WTC11 (cell line): ENCODE results near the gene CEP295NL. TPM values are rescaled to one million over a fixed set of nuclear protein-coding genes. Genes with fewer than 3 reads are reported as not detected.
A peak's percentile ranks its signal among the peaks of the same experiment; 100 is the strongest.

ENCODE experiments used
- ELF4 ChIP-seq: sonication (generic); formaldehyde crosslinking; IDR thresholded peaks from 2 replicates; pipeline ENCODE4 v1.8.1; 2022; ENCODE audit warnings: low read depth, mild to moderate bottlenecking, moderate library complexity, missing genetic modification reagents
- GABPB1 ChIP-seq: sonication (generic); formaldehyde crosslinking; IDR thresholded peaks from 2 replicates; pipeline ENCODE4 v1.8.1; 2023; ENCODE audit warnings: mild to moderate bottlenecking, missing genetic modification reagents
- MXD4 ChIP-seq: fragments of 250-450 bp; sonication (Bioruptor Pico); IDR thresholded peaks from 2 replicates; pipeline ENCODE4 v1.8.0; 2021; ENCODE audit warnings: mild to moderate bottlenecking, moderate library complexity, borderline replicate concordance
- SMAD4 ChIP-seq: sonication (generic); formaldehyde crosslinking; IDR thresholded peaks from 2 replicates; pipeline ENCODE4 v1.8.0; 2022; ENCODE audit warnings: mild to moderate bottlenecking, missing genetic modification reagents
- TEAD1 ChIP-seq: sonication (generic); formaldehyde crosslinking; IDR thresholded peaks from 2 replicates; pipeline ENCODE4 v1.8.0; 2022; ENCODE audit warnings: mild to moderate bottlenecking, missing genetic modification reagents
- ZBTB21 ChIP-seq: sonication (generic); formaldehyde crosslinking; IDR thresholded peaks from 2 replicates; pipeline ENCODE4 v1.8.1; 2023; ENCODE audit warnings: mild to moderate bottlenecking, missing genetic modification reagents, borderline replicate concordance
- ZNF121 ChIP-seq: sonication (generic); formaldehyde crosslinking; IDR thresholded peaks from 2 replicates; pipeline ENCODE4 v1.8.0; 2023; ENCODE audit warnings: missing genetic modification reagents
- ZNF317 ChIP-seq: sonication (generic); formaldehyde crosslinking; IDR thresholded peaks from 2 replicates; pipeline ENCODE4 v1.8.1; 2023; ENCODE audit warnings: low read depth, mild to moderate bottlenecking, moderate library complexity, missing genetic modification reagents, borderline replicate concordance
- ZNF423 ChIP-seq: fragments of 250-450 bp; sonication (Bioruptor Pico); IDR thresholded peaks from 2 replicates; pipeline ENCODE4 v2.1.2; 2022; ENCODE audit warnings: mild to moderate bottlenecking, moderate library complexity
- total RNA-seq: library from RNA; stranded (reverse); gene quantifications from 3 replicates; pipeline ENCODE4 v1.2.3, GENCODE V29; 2021
- TF ChIP-seq, protein P1 (sequence below): sonication (generic); formaldehyde crosslinking; IDR thresholded peaks from 2 replicates; pipeline ENCODE4 v1.8.0; 2022; ENCODE audit warnings: mild to moderate bottlenecking, missing genetic modification reagents
- TF ChIP-seq, protein P2 (sequence below): fragments of 250-450 bp; sonication (Bioruptor Pico); IDR thresholded peaks from 2 replicates; pipeline ENCODE4 v1.9.0; 2021; ENCODE audit warnings: mild to moderate bottlenecking, borderline replicate concordance
- TF ChIP-seq, protein P3 (sequence below): sonication (generic); formaldehyde crosslinking; IDR thresholded peaks from 2 replicates; pipeline ENCODE4 v1.8.0; 2022; ENCODE audit warnings: mild to moderate bottlenecking, missing genetic modification reagents
- TF ChIP-seq, protein P4 (sequence below): sonication (generic); formaldehyde crosslinking; conservative IDR thresholded peaks from 2 replicates; pipeline ENCODE4 v1.8.1; 2023; ENCODE audit warnings: mild to moderate bottlenecking, low read depth, missing genetic modification reagents, moderate library complexity
- TF ChIP-seq, protein P5 (sequence below): sonication (generic); formaldehyde crosslinking; IDR thresholded peaks from 2 replicates; pipeline ENCODE4 v1.8.1; 2022; ENCODE audit warnings: missing genetic modification reagents, borderline replicate concordance
- TF ChIP-seq, protein P6 (sequence below): fragments of 250-450 bp; sonication (Bioruptor Pico); IDR thresholded peaks from 2 replicates; pipeline ENCODE4 v1.9.0; 2021; ENCODE audit warnings: mild to moderate bottlenecking
- TF ChIP-seq, protein P7 (sequence below): sonication (generic); formaldehyde crosslinking; IDR thresholded peaks from 2 replicates; pipeline ENCODE4 v1.8.0; 2022; ENCODE audit warnings: mild to moderate bottlenecking, missing genetic modification reagents
- TF ChIP-seq, protein P8 (sequence below): fragments of 200-600 bp; IDR thresholded peaks from 2 replicates; pipeline ENCODE4 v1.8.0; 2022; ENCODE audit warnings: antibody characterized with exemption
- TF ChIP-seq, protein P9 (sequence below): fragments of 250-450 bp; sonication (Bioruptor Pico); conservative IDR thresholded peaks from 2 replicates; pipeline ENCODE4 v1.9.0; 2021; ENCODE audit warnings: mild to moderate bottlenecking

CEP295NL gene
- total RNA-seq, 1 experiment from 2014 or later = 0.61 TPM

DNA sequence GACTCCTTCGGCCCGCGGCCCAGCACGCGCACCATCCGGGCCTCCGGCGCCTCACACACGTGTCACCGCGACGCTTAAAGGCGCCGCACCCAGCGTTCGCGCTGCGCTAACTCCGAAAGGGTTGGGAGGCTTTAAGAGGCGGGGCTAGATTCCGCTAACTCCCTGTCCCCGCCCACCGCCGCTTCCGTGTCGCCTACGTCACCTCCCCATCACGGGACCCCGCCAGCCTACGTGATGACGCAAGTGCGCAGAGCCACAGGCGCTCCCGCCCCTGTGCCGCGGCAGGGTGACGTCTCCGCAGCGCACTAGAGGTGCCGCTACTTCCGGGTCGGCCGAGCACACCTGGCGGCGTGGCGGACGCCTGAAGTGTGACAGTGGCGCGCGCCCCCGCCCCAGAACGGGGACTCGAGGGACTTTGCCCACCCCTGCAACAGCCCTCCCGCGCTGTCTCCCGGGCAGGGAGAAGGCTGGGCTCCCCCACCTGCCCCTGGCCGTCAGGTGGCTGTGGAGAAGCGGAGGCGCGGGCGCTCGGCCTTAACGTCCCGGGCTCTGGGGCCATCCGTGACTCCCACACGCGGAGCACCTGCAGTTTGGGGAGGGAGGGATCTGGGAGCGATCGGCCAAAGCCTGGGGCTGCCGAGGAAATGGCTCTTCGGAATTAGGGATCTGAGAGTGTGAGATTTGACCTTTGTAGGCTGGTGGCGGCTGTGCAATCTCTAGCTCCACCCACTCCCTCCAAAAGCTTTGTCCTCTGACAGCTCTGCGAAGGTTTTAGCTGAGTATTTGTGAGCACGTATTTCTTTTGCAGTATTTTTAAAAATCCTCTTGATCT is 62.0 kb downstream of the CEP295NL start, which contains the start of gene USP36 (continued):
- TF ChIP-seq ZNF121 (CRISPR knock-in tag) (no peak), GABPB1 (CRISPR knock-in tag) (peak; percentile 95), ELF4 (CRISPR knock-in tag) (peak; percentile 22; the same call in 1 of the 2 replicates), ZNF317 (CRISPR knock-in tag) (no peak), MXD4 (CRISPR knock-in tag) (no peak), ZBTB21 (peak; percentile 99), ZNF423 (peak; percentile 17; the same call in 1 of the 2 replicates), TEAD1 (CRISPR knock-in tag) (peak; percentile 85), SMAD4 (CRISPR knock-in tag) (no peak)
- TF ChIP-seq, protein P1, sequence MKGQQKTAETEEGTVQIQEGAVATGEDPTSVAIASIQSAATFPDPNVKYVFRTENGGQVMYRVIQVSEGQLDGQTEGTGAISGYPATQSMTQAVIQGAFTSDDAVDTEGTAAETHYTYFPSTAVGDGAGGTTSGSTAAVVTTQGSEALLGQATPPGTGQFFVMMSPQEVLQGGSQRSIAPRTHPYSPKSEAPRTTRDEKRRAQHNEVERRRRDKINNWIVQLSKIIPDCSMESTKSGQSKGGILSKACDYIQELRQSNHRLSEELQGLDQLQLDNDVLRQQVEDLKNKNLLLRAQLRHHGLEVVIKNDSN = peak; percentile 87
- TF ChIP-seq, protein P2, sequence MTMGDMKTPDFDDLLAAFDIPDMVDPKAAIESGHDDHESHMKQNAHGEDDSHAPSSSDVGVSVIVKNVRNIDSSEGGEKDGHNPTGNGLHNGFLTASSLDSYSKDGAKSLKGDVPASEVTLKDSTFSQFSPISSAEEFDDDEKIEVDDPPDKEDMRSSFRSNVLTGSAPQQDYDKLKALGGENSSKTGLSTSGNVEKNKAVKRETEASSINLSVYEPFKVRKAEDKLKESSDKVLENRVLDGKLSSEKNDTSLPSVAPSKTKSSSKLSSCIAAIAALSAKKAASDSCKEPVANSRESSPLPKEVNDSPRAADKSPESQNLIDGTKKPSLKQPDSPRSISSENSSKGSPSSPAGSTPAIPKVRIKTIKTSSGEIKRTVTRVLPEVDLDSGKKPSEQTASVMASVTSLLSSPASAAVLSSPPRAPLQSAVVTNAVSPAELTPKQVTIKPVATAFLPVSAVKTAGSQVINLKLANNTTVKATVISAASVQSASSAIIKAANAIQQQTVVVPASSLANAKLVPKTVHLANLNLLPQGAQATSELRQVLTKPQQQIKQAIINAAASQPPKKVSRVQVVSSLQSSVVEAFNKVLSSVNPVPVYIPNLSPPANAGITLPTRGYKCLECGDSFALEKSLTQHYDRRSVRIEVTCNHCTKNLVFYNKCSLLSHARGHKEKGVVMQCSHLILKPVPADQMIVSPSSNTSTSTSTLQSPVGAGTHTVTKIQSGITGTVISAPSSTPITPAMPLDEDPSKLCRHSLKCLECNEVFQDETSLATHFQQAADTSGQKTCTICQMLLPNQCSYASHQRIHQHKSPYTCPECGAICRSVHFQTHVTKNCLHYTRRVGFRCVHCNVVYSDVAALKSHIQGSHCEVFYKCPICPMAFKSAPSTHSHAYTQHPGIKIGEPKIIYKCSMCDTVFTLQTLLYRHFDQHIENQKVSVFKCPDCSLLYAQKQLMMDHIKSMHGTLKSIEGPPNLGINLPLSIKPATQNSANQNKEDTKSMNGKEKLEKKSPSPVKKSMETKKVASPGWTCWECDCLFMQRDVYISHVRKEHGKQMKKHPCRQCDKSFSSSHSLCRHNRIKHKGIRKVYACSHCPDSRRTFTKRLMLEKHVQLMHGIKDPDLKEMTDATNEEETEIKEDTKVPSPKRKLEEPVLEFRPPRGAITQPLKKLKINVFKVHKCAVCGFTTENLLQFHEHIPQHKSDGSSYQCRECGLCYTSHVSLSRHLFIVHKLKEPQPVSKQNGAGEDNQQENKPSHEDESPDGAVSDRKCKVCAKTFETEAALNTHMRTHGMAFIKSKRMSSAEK (CRISPR knock-in tag) = no peak
- TF ChIP-seq, protein P3, sequence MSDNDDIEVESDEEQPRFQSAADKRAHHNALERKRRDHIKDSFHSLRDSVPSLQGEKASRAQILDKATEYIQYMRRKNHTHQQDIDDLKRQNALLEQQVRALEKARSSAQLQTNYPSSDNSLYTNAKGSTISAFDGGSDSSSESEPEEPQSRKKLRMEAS (CRISPR knock-in tag) = peak; percentile 94
- TF ChIP-seq, protein P4, sequence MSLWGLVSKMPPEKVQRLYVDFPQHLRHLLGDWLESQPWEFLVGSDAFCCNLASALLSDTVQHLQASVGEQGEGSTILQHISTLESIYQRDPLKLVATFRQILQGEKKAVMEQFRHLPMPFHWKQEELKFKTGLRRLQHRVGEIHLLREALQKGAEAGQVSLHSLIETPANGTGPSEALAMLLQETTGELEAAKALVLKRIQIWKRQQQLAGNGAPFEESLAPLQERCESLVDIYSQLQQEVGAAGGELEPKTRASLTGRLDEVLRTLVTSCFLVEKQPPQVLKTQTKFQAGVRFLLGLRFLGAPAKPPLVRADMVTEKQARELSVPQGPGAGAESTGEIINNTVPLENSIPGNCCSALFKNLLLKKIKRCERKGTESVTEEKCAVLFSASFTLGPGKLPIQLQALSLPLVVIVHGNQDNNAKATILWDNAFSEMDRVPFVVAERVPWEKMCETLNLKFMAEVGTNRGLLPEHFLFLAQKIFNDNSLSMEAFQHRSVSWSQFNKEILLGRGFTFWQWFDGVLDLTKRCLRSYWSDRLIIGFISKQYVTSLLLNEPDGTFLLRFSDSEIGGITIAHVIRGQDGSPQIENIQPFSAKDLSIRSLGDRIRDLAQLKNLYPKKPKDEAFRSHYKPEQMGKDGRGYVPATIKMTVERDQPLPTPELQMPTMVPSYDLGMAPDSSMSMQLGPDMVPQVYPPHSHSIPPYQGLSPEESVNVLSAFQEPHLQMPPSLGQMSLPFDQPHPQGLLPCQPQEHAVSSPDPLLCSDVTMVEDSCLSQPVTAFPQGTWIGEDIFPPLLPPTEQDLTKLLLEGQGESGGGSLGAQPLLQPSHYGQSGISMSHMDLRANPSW (CRISPR knock-in tag) = no peak
- TF ChIP-seq, protein P5, sequence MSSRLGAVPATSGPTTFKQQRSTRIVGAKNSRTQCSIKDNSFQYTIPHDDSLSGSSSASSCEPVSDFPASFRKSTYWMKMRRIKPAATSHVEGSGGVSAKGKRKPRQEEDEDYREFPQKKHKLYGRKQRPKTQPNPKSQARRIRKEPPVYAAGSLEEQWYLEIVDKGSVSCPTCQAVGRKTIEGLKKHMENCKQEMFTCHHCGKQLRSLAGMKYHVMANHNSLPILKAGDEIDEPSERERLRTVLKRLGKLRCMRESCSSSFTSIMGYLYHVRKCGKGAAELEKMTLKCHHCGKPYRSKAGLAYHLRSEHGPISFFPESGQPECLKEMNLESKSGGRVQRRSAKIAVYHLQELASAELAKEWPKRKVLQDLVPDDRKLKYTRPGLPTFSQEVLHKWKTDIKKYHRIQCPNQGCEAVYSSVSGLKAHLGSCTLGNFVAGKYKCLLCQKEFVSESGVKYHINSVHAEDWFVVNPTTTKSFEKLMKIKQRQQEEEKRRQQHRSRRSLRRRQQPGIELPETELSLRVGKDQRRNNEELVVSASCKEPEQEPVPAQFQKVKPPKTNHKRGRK = no peak
- TF ChIP-seq, protein P6, sequence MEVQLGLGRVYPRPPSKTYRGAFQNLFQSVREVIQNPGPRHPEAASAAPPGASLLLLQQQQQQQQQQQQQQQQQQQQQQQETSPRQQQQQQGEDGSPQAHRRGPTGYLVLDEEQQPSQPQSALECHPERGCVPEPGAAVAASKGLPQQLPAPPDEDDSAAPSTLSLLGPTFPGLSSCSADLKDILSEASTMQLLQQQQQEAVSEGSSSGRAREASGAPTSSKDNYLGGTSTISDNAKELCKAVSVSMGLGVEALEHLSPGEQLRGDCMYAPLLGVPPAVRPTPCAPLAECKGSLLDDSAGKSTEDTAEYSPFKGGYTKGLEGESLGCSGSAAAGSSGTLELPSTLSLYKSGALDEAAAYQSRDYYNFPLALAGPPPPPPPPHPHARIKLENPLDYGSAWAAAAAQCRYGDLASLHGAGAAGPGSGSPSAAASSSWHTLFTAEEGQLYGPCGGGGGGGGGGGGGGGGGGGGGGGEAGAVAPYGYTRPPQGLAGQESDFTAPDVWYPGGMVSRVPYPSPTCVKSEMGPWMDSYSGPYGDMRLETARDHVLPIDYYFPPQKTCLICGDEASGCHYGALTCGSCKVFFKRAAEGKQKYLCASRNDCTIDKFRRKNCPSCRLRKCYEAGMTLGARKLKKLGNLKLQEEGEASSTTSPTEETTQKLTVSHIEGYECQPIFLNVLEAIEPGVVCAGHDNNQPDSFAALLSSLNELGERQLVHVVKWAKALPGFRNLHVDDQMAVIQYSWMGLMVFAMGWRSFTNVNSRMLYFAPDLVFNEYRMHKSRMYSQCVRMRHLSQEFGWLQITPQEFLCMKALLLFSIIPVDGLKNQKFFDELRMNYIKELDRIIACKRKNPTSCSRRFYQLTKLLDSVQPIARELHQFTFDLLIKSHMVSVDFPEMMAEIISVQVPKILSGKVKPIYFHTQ (CRISPR knock-in tag) = no peak
- TF ChIP-seq, protein P7, sequence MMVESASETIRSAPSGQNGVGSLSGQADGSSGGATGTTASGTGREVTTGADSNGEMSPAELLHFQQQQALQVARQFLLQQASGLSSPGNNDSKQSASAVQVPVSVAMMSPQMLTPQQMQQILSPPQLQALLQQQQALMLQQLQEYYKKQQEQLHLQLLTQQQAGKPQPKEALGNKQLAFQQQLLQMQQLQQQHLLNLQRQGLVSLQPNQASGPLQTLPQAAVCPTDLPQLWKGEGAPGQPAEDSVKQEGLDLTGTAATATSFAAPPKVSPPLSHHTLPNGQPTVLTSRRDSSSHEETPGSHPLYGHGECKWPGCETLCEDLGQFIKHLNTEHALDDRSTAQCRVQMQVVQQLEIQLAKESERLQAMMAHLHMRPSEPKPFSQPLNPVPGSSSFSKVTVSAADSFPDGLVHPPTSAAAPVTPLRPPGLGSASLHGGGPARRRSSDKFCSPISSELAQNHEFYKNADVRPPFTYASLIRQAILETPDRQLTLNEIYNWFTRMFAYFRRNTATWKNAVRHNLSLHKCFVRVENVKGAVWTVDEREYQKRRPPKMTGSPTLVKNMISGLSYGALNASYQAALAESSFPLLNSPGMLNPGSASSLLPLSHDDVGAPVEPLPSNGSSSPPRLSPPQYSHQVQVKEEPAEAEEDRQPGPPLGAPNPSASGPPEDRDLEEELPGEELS (CRISPR knock-in tag) = peak; percentile 31; the same call in 1 of the 2 replicates
- TF ChIP-seq, protein P8, sequence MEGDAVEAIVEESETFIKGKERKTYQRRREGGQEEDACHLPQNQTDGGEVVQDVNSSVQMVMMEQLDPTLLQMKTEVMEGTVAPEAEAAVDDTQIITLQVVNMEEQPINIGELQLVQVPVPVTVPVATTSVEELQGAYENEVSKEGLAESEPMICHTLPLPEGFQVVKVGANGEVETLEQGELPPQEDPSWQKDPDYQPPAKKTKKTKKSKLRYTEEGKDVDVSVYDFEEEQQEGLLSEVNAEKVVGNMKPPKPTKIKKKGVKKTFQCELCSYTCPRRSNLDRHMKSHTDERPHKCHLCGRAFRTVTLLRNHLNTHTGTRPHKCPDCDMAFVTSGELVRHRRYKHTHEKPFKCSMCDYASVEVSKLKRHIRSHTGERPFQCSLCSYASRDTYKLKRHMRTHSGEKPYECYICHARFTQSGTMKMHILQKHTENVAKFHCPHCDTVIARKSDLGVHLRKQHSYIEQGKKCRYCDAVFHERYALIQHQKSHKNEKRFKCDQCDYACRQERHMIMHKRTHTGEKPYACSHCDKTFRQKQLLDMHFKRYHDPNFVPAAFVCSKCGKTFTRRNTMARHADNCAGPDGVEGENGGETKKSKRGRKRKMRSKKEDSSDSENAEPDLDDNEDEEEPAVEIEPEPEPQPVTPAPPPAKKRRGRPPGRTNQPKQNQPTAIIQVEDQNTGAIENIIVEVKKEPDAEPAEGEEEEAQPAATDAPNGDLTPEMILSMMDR = no peak
- TF ChIP-seq, protein P9, sequence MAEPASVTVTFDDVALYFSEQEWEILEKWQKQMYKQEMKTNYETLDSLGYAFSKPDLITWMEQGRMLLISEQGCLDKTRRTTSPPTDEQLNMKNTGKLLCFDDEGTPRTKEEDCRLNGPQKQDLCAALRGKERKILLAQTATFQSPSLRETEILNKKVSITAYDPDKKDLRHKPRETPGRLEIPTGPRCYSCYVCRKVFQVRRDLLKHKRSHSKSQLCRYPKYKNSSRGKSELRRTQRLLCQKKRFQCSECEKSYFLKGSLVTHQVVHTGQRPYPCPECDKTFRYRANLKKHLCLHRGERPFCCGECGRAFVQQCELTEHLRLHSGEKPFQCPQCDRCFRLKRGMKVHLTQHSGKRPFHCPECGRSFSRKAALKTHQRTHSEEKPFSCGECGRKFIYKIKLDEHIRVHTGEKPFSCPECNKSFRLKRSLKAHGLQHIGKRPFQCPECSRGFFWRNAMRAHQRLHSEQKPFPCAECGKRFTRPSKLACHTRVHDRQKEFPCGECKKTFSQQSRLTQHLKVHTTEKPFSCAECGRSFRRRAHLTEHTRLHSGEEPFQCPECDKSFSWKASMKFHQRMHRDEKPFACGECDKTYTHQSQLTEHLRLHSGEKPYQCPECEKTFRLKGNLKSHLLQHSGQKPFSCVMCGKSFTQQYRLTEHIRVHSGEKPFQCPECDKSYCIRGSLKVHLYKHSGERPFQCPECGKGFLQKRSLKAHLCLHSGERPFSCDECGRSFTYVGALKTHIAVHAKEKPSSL (CRISPR knock-in tag) = no peak
